GM12891 (cell line): Measurements from ENCODE around the gene EPAS1.

Experiments
- DNase-seq: peaks from one replicate; pipeline ENCODE4 v3.0.0; 2011; ENCODE audit warnings: low spot score; ENCODE audit not compliant: insufficient read length
- FAIRE-seq: peaks from 2 replicates; lab custom pipeline; 2011; peaks lifted over from hg19 to GRCh38; lab: Jason Lieb, UNC
- PAX5 ChIP-seq: IDR thresholded peaks from 2 replicates; pipeline ENCODE4 v1.6.1; 2011; ENCODE audit warnings: low read length, moderate library complexity, mild to moderate bottlenecking; ENCODE audit not compliant: insufficient read depth, severe bottlenecking
- POLR2A ChIP-seq: IDR thresholded peaks from 2 replicates; pipeline ENCODE4 v1.6.1; 2011; ENCODE audit warnings: low read depth, low read length, control low read depth
- POLR2AphosphoS5 ChIP-seq: IDR thresholded peaks from 2 replicates; pipeline ENCODE4 v1.6.1; 2011; ENCODE audit warnings: low read depth, low read length, control low read depth
- POU2F2 ChIP-seq: IDR thresholded peaks from 2 replicates; pipeline ENCODE4 v1.6.1; 2011; ENCODE audit warnings: low read depth, mild to moderate bottlenecking, control low read depth, low read length, moderate library complexity
- SPI1 ChIP-seq: IDR thresholded peaks from 2 replicates; pipeline ENCODE4 v1.6.1; 2011; ENCODE audit warnings: low read depth, low read length, control low read depth
- TAF1 ChIP-seq: IDR thresholded peaks from 2 replicates; pipeline ENCODE4 v1.6.1; 2011; ENCODE audit warnings: low read depth, low read length, control low read depth

EPAS1 gene

GRCh38 chr2:46352621-46353020 is 55.4 kb downstream of the EPAS1 start:
- FAIRE-seq (no peak), DNase-seq (no peak)
- no peak for TF ChIP-seq PAX5

GRCh38 chr2:46353509-46353908 is 56.3 kb downstream of the EPAS1 start:
- DNase-seq (no peak), FAIRE-seq (no peak)
- no peak for TF ChIP-seq POU2F2

GRCh38 chr2:46355756-46356155 is 58.5 kb downstream of the EPAS1 start:
- TF ChIP-seq SPI1 (no peak), POU2F2 (no peak), PAX5 (no peak), POLR2AphosphoS5 (no peak), TAF1 (no peak), POLR2A (no peak)
- no peak for FAIRE-seq
- DNase-seq, result no peak

GRCh38 chr2:46356991-46357390 is 59.8 kb downstream of the EPAS1 start:
- TF ChIP-seq POLR2A (no peak), POU2F2 (no peak), TAF1 (no peak), PAX5 (no peak), SPI1 (no peak), POLR2AphosphoS5 (no peak)
- DNase-seq (no peak), FAIRE-seq (no peak)

GRCh38 chr2:46358713-46359112 is 61.5 kb downstream of the EPAS1 start:
- FAIRE-seq (no peak), DNase-seq (no peak)
- TF ChIP-seq POU2F2, result no peak
- no peak for TF ChIP-seq TAF1
- no peak for TF ChIP-seq POLR2A
- TF ChIP-seq PAX5, result no peak
- no peak for TF ChIP-seq SPI1
- no peak for TF ChIP-seq POLR2AphosphoS5

- no peak for FAIRE-seq
- DNase-seq, result no peak
- TF ChIP-seq POLR2AphosphoS5 (no peak), POU2F2 (no peak), TAF1 (no peak), PAX5 (no peak), SPI1 (no peak), POLR2A (no peak)
These were observed 63.1 kb downstream of the EPAS1 start for GRCh38 chr2:46360303-46360702.

GRCh38 chr2:46361920-46362666 is 64.9 kb downstream of the EPAS1 start:
- DNase-seq (no peak), FAIRE-seq (no peak)
- TF ChIP-seq POLR2AphosphoS5 (no peak), POU2F2 (no peak)

- FAIRE-seq, result no peak
These were observed 65.4 kb downstream of the EPAS1 start for GRCh38 chr2:46362667-46363012.

GRCh38 chr2:46363535-46364170 is 66.4 kb downstream of the EPAS1 start:
- TF ChIP-seq POLR2AphosphoS5 (no peak), PAX5 (no peak), POLR2A (no peak), SPI1 (no peak), TAF1 (no peak)
- no peak for DNase-seq
- FAIRE-seq, result no peak

More at GRCh38 chr2:46362667-46363012, 65.4 kb downstream of the EPAS1 start:
- DNase-seq, result no peak
- TF ChIP-seq SPI1, result no peak
- no peak for TF ChIP-seq POU2F2
- no peak for TF ChIP-seq PAX5
- no peak for TF ChIP-seq POLR2AphosphoS5
- no peak for TF ChIP-seq POLR2A
- no peak for TF ChIP-seq TAF1

GRCh38 chr2:46364797-46365457 is 67.7 kb downstream of the EPAS1 start:
- TF ChIP-seq SPI1 (no peak), POLR2A (no peak), POLR2AphosphoS5 (no peak), PAX5 (no peak), POU2F2 (no peak), TAF1 (no peak)
- DNase-seq, result peak; percentile 49
- FAIRE-seq, result peak; percentile 5
